Stimulated activated naive CD8-positive, alpha-beta T cell treated with anti-CD3 and anti-CD28 coated beads, Interleukin-15, amount 100 ng/mL, for 72 hours (primary cell): ENCODE measurements around the gene NTPCR.

Experiments used
- ATAC-seq: fragments of 150-1000 bp; cut with Tn5 transposase; 2 replicates; pipeline ENCODE4 v1.10.0; 2021; ENCODE audit warnings: mild to moderate bottlenecking, moderate library complexity
- DNase-seq, 2 donors: peaks; one replicate each; pipeline ENCODE4 v3.0.0; 2021 to 2022
- H3K27ac Mint-ChIP-seq, 2 donors: one replicate each; pipeline ENCODE4 v1.8.0; 2022; ENCODE audit warnings: mild to moderate bottlenecking in 2 of 2, mixed read lengths in 2 of 2, moderate library complexity in 2 of 2
- H3K27me3 Mint-ChIP-seq: one replicate; pipeline ENCODE4 v1.8.0; 2022; ENCODE audit warnings: mixed read lengths
- H3K4me1 Mint-ChIP-seq: one replicate; pipeline ENCODE4 v1.8.0; 2022; ENCODE audit warnings: mild to moderate bottlenecking, mixed read lengths
- H3K4me3 Mint-ChIP-seq, 2 donors: one replicate each; pipeline ENCODE4 v1.8.0; 2022; ENCODE audit warnings: mild to moderate bottlenecking in 2 of 2, mixed read lengths in 2 of 2, moderate library complexity in 1 of 2
- H3K9me3 Mint-ChIP-seq, 2 donors: one replicate each; pipeline ENCODE4 v1.8.0; 2022; ENCODE audit warnings: mixed read lengths in 2 of 2

NTPCR gene

DNA sequence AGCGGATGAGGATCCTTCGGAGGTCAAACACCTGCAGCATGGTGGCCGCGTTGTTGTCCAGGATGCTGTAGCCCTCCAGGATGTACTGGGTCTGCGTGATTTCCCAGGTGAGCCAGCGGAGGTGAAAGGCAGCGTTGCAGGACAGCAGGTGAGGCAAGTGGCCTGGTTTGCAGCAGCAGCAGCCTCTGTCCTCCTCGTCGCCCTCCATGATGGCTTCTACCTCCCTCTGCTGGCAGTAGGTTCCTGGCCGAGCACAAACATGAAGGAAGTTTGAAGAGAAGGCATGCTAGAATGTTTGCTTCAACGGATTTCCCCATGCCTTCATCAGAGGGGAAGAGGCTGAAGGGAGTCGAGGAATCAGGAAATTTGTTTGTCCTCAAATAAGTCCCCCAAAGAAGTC lies 74.7 kb downstream of the NTPCR start:
- ATAC-seq (no peak), DNase-seq (peak in 1 of 2 donors; percentile 14)
- no peak overlapping the region for H3K4me3 Mint-ChIP-seq
- no peak overlapping the region for H3K27ac Mint-ChIP-seq
- H3K27me3 Mint-ChIP-seq, result no peaks in the 10 kb centered on the region
- H3K4me1 Mint-ChIP-seq, result no peaks in the 10 kb centered on the region
- H3K9me3 Mint-ChIP-seq, result no peaks in the 10 kb centered on the region

GRCh38 chr1:233025567-233025966 lies 75.2 kb downstream of the NTPCR start:
- ATAC-seq (no peak), DNase-seq (no peak)
- Mint-ChIP-seq H3K9me3 (no peaks in the 10 kb centered on the region), H3K27me3 (no peaks in the 10 kb centered on the region), H3K27ac (no peak overlapping the region), H3K4me3 (no peak overlapping the region), H3K4me1 (no peaks in the 10 kb centered on the region)

DNA sequence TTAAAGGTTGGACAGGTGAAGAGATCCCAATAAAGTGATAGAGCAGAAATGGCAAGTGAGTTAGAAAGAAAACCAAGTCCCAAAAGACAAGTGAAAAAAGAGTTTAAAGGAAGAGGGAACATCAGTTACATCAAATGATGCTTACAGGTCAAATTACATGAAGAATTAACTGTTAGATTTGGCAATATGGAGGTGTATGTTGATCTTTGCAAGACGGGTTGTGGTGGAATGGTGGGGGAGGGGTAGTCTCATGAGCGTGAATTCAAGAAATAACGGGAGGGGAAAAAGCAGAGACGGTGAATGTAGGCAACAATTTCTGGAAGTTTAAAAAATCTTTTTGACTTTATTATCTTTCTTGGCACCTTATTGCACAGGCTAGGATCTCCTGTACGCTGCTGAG lies 76.6 kb downstream of the NTPCR start:
- no peaks in the 10 kb centered on the region for H3K9me3 Mint-ChIP-seq
- ATAC-seq, result no peak

GRCh38 chr1:233031521-233031920 lies 81.1 kb downstream of the NTPCR start:
- no peak overlapping the region for H3K27ac Mint-ChIP-seq
- no peak for ATAC-seq
- no peak overlapping the region for H3K4me3 Mint-ChIP-seq

More for the DNA sequence above, 76.6 kb downstream of the NTPCR start:
- H3K27ac Mint-ChIP-seq, result no peak overlapping the region
- H3K4me3 Mint-ChIP-seq, result no peak overlapping the region
- no peaks in the 10 kb centered on the region for H3K4me1 Mint-ChIP-seq
- no peak for DNase-seq
- no peaks in the 10 kb centered on the region for H3K27me3 Mint-ChIP-seq

GRCh38 chr1:233032916-233033315 lies 82.5 kb downstream of the NTPCR start:
- ATAC-seq, result no peak
- Mint-ChIP-seq H3K4me3 (no peak overlapping the region), H3K9me3 (no peaks in the 10 kb centered on the region), H3K27me3 (no peaks in the 10 kb centered on the region), H3K27ac (no peak overlapping the region), H3K4me1 (no peaks in the 10 kb centered on the region)
- DNase-seq, result no peak

More at GRCh38 chr1:233031521-233031920, 81.1 kb downstream of the NTPCR start:
- DNase-seq, result no peak
- Mint-ChIP-seq H3K27me3 (no peaks in the 10 kb centered on the region), H3K9me3 (no peaks in the 10 kb centered on the region), H3K4me1 (no peaks in the 10 kb centered on the region)

DNA sequence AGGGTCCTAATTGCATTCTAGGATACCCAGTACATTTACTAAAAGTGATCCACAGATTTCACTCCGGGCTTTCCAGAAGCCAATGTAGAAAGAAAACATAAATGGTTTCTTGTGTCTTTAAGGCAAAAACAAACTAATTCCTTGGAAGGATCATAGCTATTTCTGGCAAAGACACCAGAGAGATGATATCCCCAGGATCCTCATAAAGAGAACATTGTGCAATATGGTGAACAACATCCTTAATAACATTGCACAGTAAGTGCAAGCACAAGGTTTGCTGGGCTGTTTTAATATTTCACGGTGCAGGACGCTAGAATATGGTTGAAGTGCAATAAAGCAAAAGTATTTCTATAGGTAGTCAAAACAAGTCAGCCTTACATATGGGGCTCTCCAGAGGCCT lies 83.0 kb downstream of the NTPCR start:
- no peaks in the 10 kb centered on the region for H3K4me1 Mint-ChIP-seq
- no peaks in the 10 kb centered on the region for H3K27me3 Mint-ChIP-seq
- H3K27ac Mint-ChIP-seq, result no peak overlapping the region
- no peak overlapping the region for H3K4me3 Mint-ChIP-seq
- no peak for DNase-seq
- ATAC-seq, result no peak
- no peaks in the 10 kb centered on the region for H3K9me3 Mint-ChIP-seq
